LNCaP clone FGC (cell line): Measurements from ENCODE around the gene LINS1.

Experiments used
- DNase-seq: peaks from one replicate; pipeline ENCODE4 v3.0.0-alpha.2; 2011; ENCODE audit warnings: low read depth
- H3K4me3 ChIP-seq: 2 replicates; pipeline ENCODE4 v1.5.1; 2011; ENCODE audit warnings: mild to moderate bottlenecking, low read depth, low read length, control low read depth
- TF ChIP-seq, protein P1 (sequence below): IDR thresholded peaks from 2 replicates; pipeline ENCODE4 v1.5.1; 2012; ENCODE audit warnings: mild to moderate bottlenecking; ENCODE audit not compliant: control insufficient read depth, insufficient read depth; ENCODE audit errors: extremely low read depth

Gene LINS1

DNA sequence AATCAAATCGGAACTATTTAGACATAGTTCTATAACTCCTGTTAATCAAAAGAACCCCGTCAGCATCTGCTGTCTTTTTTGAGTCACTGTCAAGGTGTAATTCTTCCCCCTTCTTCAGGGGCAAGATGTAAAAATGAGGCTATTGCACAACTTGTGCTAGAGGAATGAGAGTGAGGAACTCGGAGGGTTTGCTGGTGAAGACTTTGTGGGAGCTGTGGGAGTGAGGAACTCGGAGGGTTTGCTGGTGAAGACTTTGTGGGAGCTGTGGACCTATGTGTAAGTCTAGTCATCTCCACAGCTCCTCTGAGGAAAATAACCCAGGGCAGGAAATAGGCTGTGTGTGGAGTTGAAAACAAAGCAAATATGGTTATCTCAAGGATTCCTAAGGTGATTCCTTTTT lies 70.8 kb downstream of the LINS1 start:
- TF ChIP-seq, protein P1, sequence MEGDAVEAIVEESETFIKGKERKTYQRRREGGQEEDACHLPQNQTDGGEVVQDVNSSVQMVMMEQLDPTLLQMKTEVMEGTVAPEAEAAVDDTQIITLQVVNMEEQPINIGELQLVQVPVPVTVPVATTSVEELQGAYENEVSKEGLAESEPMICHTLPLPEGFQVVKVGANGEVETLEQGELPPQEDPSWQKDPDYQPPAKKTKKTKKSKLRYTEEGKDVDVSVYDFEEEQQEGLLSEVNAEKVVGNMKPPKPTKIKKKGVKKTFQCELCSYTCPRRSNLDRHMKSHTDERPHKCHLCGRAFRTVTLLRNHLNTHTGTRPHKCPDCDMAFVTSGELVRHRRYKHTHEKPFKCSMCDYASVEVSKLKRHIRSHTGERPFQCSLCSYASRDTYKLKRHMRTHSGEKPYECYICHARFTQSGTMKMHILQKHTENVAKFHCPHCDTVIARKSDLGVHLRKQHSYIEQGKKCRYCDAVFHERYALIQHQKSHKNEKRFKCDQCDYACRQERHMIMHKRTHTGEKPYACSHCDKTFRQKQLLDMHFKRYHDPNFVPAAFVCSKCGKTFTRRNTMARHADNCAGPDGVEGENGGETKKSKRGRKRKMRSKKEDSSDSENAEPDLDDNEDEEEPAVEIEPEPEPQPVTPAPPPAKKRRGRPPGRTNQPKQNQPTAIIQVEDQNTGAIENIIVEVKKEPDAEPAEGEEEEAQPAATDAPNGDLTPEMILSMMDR: no peak
- H3K4me3 ChIP-seq: no peak overlapping the region
- no peak for DNase-seq

DNA sequence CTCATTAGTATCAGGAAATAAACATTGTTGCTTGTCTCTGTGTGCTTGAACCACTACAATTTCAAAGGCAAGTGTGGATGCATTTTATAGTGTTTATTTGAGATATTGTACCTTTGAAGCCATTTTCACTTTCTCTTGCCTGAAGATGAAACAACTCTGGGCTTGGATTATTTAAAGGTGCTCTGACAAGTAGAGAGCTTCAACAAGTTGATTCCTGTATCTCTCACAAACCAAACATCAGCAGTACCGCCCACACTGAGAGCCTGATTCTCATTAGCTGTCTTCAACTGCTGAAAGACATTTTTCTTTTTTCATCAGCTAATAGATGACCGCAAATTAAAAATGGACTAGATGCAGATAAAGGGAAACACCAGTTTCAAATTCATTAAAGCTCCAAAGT lies 72.4 kb downstream of the LINS1 start:
- no peak for DNase-seq
- TF ChIP-seq, protein P1: no peak
- no peak overlapping the region for H3K4me3 ChIP-seq

DNA sequence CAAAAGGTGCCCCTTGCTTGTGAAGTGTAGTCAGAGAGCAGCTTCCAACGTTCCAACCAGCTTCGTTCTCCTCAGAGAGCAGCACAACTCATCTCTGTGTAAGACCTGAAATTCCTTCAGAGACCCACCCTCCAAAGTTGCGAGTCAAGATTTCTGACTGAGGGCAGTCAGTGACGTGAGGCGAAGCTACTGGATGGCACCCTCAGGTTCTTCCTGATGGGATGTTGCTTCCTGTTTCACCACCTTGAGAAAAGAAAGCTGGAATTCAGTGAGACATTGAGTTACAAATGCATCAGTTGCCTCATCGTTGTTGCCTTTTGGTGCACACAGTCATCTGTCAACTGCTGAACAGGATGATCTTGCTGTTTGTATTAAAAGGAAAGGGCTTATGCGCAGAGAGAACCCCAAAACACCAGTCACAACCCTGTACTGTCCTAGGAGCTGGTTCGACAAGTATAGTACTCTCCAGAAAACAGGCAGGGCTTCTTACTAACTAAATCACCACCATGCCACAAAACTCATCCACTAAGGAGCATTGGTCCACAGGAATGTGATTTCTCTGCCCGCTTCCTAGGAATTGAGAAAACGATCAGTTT lies 73.1 kb downstream of the LINS1 start, which contains the start of gene CERS3:
Gene CERS3, minus strand, starts transcription at position 118 of the 596 bp plus-strand sequence. CDS start 27,101 bp downstream, outside the sequence.
- H3K4me3 ChIP-seq: no peak within 1 kb of the TSS
- TF ChIP-seq, protein P1: no peak

DNA sequence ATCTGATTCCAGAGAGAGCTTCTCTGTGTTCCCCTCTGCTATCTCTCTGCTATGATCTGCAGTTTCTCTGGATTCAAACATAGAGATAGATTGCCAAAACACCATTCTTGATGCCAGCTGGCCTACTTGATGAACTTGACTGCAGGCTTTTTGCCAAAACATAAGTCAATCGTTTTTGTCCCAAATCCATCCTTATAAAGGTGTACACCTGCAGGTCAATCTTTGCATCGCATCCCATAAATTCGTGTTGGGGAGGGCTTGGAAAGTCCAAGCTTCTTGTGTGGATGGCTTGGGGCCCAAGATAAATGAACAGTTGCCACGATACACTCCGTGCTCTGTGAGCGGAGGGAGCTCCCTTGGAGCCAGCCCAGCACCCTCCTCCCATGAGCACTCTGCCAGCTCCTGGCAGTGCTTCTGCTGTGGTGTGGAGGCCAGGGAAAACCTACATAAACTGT lies 75.9 kb downstream of the LINS1 start:
- no peak overlapping the region for H3K4me3 ChIP-seq
- TF ChIP-seq, protein P1: peak; percentile 25; the same call in 1 of the 2 replicates
- peak; percentile 99 for DNase-seq

More for the DNA sequence above, 73.1 kb downstream of the LINS1 start, which contains the start of gene CERS3:
- no peak for DNase-seq

DNA sequence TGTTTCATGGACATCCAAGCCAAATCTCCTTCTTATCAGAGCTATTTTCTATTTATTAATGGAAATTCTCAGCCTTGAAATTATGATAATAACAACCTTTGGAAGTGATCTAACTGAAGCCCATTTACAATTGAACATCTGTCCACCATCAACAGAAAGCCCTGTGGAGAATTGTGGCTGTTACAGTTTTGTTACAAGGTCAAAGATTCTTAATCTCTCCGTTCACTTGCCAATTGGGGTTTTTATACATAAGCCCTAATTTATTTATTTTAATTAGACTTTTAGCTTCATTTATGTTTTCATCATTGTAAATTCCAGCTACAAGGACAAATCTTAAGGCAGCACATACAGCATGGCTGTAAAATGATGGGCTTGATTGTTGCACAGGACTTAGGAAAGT lies 76.5 kb downstream of the LINS1 start:
- TF ChIP-seq, protein P1: no peak
- H3K4me3 ChIP-seq: no peak overlapping the region

DNA sequence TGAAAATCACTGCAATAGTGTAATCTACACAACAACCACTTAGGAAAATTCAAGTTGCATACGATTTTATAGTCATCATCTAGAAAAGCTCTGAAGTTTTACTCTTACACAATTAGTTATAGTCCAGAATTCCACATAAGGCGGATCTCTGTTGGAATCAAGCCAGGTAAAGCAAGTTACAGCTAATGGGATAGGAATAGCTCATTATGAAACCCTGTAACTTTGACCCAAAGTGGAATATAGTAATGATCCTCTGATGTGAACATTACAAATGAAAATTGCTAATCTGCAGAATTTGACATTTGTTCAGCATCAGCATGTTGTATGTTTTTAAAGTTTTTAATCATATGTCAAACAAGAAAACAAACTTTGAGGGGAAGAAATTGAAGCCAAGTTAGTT lies 77.7 kb downstream of the LINS1 start:
- no peak overlapping the region for H3K4me3 ChIP-seq
- DNase-seq: no peak
- TF ChIP-seq, protein P1: no peak

More for the DNA sequence above, 76.5 kb downstream of the LINS1 start:
- DNase-seq: no peak

DNA sequence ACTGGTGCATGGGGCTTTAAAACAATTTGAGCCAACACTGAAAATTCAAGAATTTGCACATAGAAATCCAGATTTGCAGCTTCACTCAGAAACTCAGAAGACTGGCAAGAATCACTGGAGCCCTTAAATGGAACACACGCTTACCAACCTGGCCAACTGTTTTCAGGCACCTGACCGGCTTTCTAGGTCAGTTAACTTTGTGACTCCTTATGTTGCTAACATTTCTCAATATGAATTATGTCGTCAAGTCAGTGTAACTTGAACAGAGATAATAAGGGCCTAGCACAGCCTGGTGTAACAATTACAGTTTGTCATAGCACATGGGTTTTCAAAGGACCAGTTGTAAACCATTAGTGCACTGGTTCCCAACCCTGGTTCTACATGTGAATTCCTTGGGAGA lies 80.1 kb downstream of the LINS1 start:
- no peak for DNase-seq
- no peak overlapping the region for H3K4me3 ChIP-seq
- TF ChIP-seq, protein P1: no peak
